GM12878 (cell line): ENCODE data around the gene NELL1. TPM values are rescaled to one million over a fixed set of nuclear protein-coding genes. Genes with fewer than 3 reads are reported as not detected.

Source experiments
- ATAC-seq: fragments of 200-7000 bp; cut with Tn5 transposase; 3 replicates; pipeline ENCODE4 v1.9.1; 2020; ENCODE audit warnings: mild to moderate bottlenecking, moderate library complexity
- BruUV-seq: library from RNA; stranded (reverse); fragments of 400-500 nt; replicated peaks from 2 replicates; lab custom pipeline; 2021; lab: Mats Ljungman, UMichigan
- CTCF ChIA-PET: fragments of 300-600 bp; sonication (Branson Sonifier 250); formaldehyde crosslinking; extraction: SDS; loops from one replicate; lab custom pipeline; 2021; ENCODE audit warnings: inconsistent platforms; lab: Yijun Ruan, JAX
- POLR2A ChIA-PET: fragments of 350-600 bp; formaldehyde crosslinking; extraction: SDS; loops from one replicate; lab custom pipeline; 2021; ENCODE audit warnings: inconsistent platforms; lab: Charles Lee
- RAD21 ChIA-PET: fragments of 300-600 bp; sonication (Branson Sonifier 250); formaldehyde crosslinking; loops from one replicate; lab custom pipeline; 2023; ENCODE audit warnings: antibody characterized with exemption; ENCODE audit not compliant: unreplicated experiment; lab: Charles Lee
- SMC1A ChIA-PET: fragments of 300-600 bp; sonication (Branson Sonifier 250); formaldehyde crosslinking; loops from one replicate; lab custom pipeline; 2023; ENCODE audit not compliant: unreplicated experiment, uncharacterized antibody; lab: Charles Lee
- DNase-seq: peaks from one replicate; pipeline ENCODE4 v3.0.0-alpha.2; 2011; ENCODE audit warnings: low read depth, low spot score
- FAIRE-seq: peaks from 3 replicates; lab custom pipeline; 2011; peaks lifted over from hg19 to GRCh38; lab: Jason Lieb, UNC
- H2AFZ ChIP-seq: 2 replicates; pipeline ENCODE4 v1.6.0; 2011; ENCODE audit warnings: low read depth, low read length, control low read depth; ENCODE audit not compliant: control insufficient read depth
- H3K27ac ChIP-seq: 2 replicates; pipeline ENCODE4 v1.5.1; 2011; ENCODE audit warnings: control low read depth; ENCODE audit not compliant: control insufficient read depth, insufficient read depth
- H3K27me3 ChIP-seq, 2 experiments: replicated peaks in 1 of 2; 2 replicates each; pipeline versions ENCODE4 v1.6.0 to v1.6.1; 2011; ENCODE audit warnings: low read length in 1 of 2; ENCODE audit not compliant: control insufficient read depth in 2 of 2, insufficient read depth in 2 of 2
- H3K36me3 ChIP-seq, 2 experiments: 2 replicates each; pipeline ENCODE4 v1.5.1; 2011; ENCODE audit warnings: low read length in 1 of 2; ENCODE audit not compliant: control insufficient read depth in 2 of 2, insufficient read depth in 2 of 2
- H3K4me1 ChIP-seq: 2 replicates; pipeline ENCODE4 v1.6.1; 2011; ENCODE audit warnings: mild to moderate bottlenecking, low read length, moderate library complexity, mixed read lengths; ENCODE audit not compliant: control insufficient read depth, insufficient read depth
- H3K4me2 ChIP-seq: 2 replicates; pipeline ENCODE4 v1.6.0; 2011; ENCODE audit warnings: control low read depth; ENCODE audit not compliant: control insufficient read depth, insufficient read depth
- H3K4me3 ChIP-seq: fragments of 200-600 bp; sonication (generic); 2 replicates; pipeline ENCODE4 v1.5.1; 2016
- H3K79me2 ChIP-seq: 2 replicates; pipeline ENCODE4 v1.6.0; 2011; ENCODE audit warnings: low read length; ENCODE audit not compliant: control insufficient read depth, insufficient read depth
- H3K9ac ChIP-seq: 2 replicates; pipeline ENCODE4 v1.8.0; 2011; ENCODE audit warnings: low read length, control low read depth, mixed read lengths; ENCODE audit not compliant: control insufficient read depth, insufficient read depth
- H3K9me3 ChIP-seq: replicated peaks from 3 replicates; pipeline ENCODE4 v1.5.1; 2011; ENCODE audit warnings: mild to moderate bottlenecking, low read length; ENCODE audit not compliant: control insufficient read depth, insufficient read depth
- H4K20me1 ChIP-seq: 2 replicates; pipeline ENCODE4 v1.6.0; 2011; ENCODE audit not compliant: control insufficient read depth, insufficient read depth
- CHD1 ChIP-seq: IDR thresholded peaks from 2 replicates; pipeline ENCODE4 v1.6.1; 2012; ENCODE audit warnings: low read depth, low read length, improper control_type of control experiment
- CHD4 ChIP-seq: fragments of 200-600 bp; sonication (generic); IDR thresholded peaks from 2 replicates; pipeline ENCODE4 v1.6.1; 2016; ENCODE audit warnings: mild to moderate bottlenecking
- FOS ChIP-seq: IDR thresholded peaks from 3 replicates; pipeline ENCODE4 v1.6.1; 2011; ENCODE audit warnings: borderline replicate concordance; ENCODE audit not compliant: insufficient read length; ENCODE audit errors: extremely low read depth
- HDAC6 ChIP-seq: fragments of 200-600 bp; sonication (generic); IDR thresholded peaks from one replicate; pipeline ENCODE4 v1.8.0; 2017; ENCODE audit warnings: antibody characterized with exemption; ENCODE audit not compliant: unreplicated experiment
- JUNB ChIP-seq: IDR thresholded peaks from 2 replicates; pipeline ENCODE4 v1.6.1; 2016; ENCODE audit warnings: antibody characterized with exemption, mild to moderate bottlenecking
- NRF1 ChIP-seq: conservative IDR thresholded peaks from 2 replicates; pipeline ENCODE4 v1.6.1; 2011; ENCODE audit warnings: mild to moderate bottlenecking, low read depth, low read length, improper control_type of control experiment
- POU2F2 ChIP-seq: IDR thresholded peaks from 3 replicates; pipeline ENCODE4 v1.6.1; 2011; ENCODE audit warnings: low read depth, mild to moderate bottlenecking, low read length, borderline replicate concordance
- RAD21 ChIP-seq: IDR thresholded peaks from 2 replicates; pipeline ENCODE4 v1.6.1; 2011; ENCODE audit warnings: mild to moderate bottlenecking, low read depth, low read length, moderate library complexity; ENCODE audit not compliant: insufficient read depth
- RFX5 ChIP-seq: IDR thresholded peaks from 2 replicates; pipeline ENCODE4 v1.6.1; 2011; ENCODE audit warnings: low read depth, low read length, improper control_type of control experiment
- SMC3 ChIP-seq: IDR thresholded peaks from 2 replicates; pipeline ENCODE4 v1.6.1; 2011; ENCODE audit warnings: low read length, improper control_type of control experiment, borderline replicate concordance
- SUPT20H ChIP-seq: IDR thresholded peaks from 2 replicates; pipeline ENCODE4 v1.6.1; 2011; ENCODE audit warnings: low read depth, mild to moderate bottlenecking, low read length, moderate library complexity, borderline replicate concordance; ENCODE audit not compliant: control insufficient read depth
- WGBS: methylation state at CpG from one replicate; pipeline ENCODE4 v1.1.6; 2016; ENCODE audit warnings: low lambda C conversion rate; ENCODE audit not compliant: insufficient replicate concordance, insufficient coverage; ENCODE audit errors: missing lambda C conversion rate; 5-methylcytosine and 5-hydroxymethylcytosine counted together
- in situ Hi-C: fragments of 300-500 bp; cut with MboI; formaldehyde crosslinking; loops from 9 replicates; pipeline ENCODE4 v1.14.3; 2018; ENCODE audit warnings: mixed read lengths
- intact Hi-C: fragments of 100-400 bp; cut with micrococcal nuclease; formaldehyde crosslinking; loops from one replicate; pipeline ENCODE4 v1.14.2; 2022; ENCODE audit not compliant: unreplicated experiment
- polyA plus RNA-seq, 11 experiments: library from polyadenylated mRNA; depleted of rRNA in 4 of 11; unstranded in 6 of 11; stranded (reverse) in 5 of 11; fragments of >200 nt; fragmentation: Nextera tagmentation in 4 of 11; fragmentation: Illumina TruSeq in 1 of 11; extraction: Ambion mirVana in 4 of 11; extraction: Trizol in 1 of 11; gene quantifications; 1 replicate in 1 of 11; 2 replicates in 10 of 11; pipeline versions ENCODE4 v1.2.1 to v1.2.3, GENCODE V29; 2011 to 2016; ENCODE audit warnings: inconsistent platforms in 2 of 11, missing spikeins in 2 of 11, low read depth in 1 of 11
- total RNA-seq, 4 experiments: library from RNA; depleted of rRNA in 3 of 4; stranded (reverse); fragments of >200 nt in 3 of 4; fragmentation: Illumina TruSeq in 1 of 4; extraction: Trizol in 1 of 4; gene quantifications; 2 replicates each; pipeline versions ENCODE4 v1.2.1 to v1.2.3, GENCODE V29; 2013 to 2021
- TF ChIP-seq, protein P1 (sequence below): IDR thresholded peaks from 2 replicates; pipeline ENCODE4 v1.6.1; 2012; ENCODE audit warnings: mild to moderate bottlenecking, low read depth, low read length
- TF ChIP-seq, protein P2 (sequence below): fragments of 450-650 bp; IDR thresholded peaks from 2 replicates; pipeline ENCODE4 v1.6.1; 2017; ENCODE audit warnings: low read depth, mild to moderate bottlenecking, moderate library complexity
- TF ChIP-seq, protein P3 (sequence below): IDR thresholded peaks from 2 replicates; pipeline ENCODE4 v1.6.1; 2012; ENCODE audit warnings: low read depth, low read length, improper control_type of control experiment

The NELL1 gene
- total and polyA plus RNA-seq, 10 of the 15 experiments (the other 5 are each of a cell fraction or from before 2014, with no cell fraction given), result 0.02 to 0.12 TPM; not detected in 8

DNA sequence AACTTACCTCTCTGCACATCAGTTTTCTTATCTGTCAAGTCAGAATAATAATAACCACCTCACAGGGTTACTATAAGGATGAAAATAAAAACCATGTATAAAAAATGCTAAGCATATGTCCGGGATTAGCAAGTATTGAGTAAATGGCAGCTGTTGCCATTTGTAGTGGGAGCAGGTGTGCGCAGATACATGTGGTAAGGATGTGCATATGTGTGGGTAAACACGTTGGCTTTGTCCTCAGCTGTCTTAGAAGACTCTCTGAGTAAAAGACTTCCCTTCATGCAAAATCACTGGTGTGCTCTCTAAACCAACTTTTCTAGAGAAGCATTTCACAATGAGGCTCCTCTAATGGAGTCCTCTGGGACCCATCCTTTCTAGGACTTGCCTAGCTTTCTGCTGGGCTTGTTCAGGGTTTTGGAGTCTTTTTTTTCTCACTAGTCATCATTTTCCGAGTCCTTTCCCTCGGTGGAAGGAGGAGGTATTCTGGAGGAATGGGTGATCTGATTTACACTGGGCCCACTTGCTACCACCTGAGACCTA, 62.4 kb downstream of the NELL1 start (continued):
- TF ChIP-seq CHD1, result no peak
- TF ChIP-seq, protein P1, sequence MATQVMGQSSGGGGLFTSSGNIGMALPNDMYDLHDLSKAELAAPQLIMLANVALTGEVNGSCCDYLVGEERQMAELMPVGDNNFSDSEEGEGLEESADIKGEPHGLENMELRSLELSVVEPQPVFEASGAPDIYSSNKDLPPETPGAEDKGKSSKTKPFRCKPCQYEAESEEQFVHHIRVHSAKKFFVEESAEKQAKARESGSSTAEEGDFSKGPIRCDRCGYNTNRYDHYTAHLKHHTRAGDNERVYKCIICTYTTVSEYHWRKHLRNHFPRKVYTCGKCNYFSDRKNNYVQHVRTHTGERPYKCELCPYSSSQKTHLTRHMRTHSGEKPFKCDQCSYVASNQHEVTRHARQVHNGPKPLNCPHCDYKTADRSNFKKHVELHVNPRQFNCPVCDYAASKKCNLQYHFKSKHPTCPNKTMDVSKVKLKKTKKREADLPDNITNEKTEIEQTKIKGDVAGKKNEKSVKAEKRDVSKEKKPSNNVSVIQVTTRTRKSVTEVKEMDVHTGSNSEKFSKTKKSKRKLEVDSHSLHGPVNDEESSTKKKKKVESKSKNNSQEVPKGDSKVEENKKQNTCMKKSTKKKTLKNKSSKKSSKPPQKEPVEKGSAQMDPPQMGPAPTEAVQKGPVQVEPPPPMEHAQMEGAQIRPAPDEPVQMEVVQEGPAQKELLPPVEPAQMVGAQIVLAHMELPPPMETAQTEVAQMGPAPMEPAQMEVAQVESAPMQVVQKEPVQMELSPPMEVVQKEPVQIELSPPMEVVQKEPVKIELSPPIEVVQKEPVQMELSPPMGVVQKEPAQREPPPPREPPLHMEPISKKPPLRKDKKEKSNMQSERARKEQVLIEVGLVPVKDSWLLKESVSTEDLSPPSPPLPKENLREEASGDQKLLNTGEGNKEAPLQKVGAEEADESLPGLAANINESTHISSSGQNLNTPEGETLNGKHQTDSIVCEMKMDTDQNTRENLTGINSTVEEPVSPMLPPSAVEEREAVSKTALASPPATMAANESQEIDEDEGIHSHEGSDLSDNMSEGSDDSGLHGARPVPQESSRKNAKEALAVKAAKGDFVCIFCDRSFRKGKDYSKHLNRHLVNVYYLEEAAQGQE, result no peak

DNA sequence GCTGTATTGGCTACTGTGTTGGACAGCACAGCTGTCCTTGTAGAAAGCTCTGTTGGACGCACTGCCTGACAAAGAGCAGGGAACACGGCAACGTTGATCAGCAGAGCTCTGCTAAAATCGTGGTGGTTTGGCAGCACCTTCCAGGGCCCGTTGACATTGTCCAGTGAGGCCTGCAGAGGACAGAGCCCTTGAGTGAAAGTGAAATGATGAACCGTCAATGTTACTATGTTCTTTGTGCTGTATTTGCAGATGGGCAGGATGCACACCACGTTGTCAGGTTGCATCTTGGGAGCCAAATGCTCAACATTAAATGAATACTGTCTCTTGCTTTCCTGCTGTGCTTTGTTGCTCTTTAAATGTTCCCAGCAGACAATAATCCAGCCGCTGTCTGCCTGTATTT, 69.7 kb downstream of the NELL1 start:
- no TSS peak for BruUV-seq
- Histone ChIP-seq H3K36me3 (no peaks in the 10 kb centered on the region), H3K27me3 (no peaks in the 10 kb centered on the region), H4K20me1 (no peaks in the 10 kb centered on the region), H3K9ac (no peak overlapping the region), H3K4me2 (no peak overlapping the region), H3K4me1 (no peaks in the 10 kb centered on the region), H3K79me2 (no peaks in the 10 kb centered on the region), H3K27ac (no peak overlapping the region), H3K4me3 (no peak overlapping the region), H2AFZ (no peak overlapping the region), H3K9me3 (no peaks in the 10 kb centered on the region)
- ATAC-seq (no peak), FAIRE-seq (no peak), DNase-seq (no peak)
- CTCF ChIA-PET, result no interaction called here
- SMC1A ChIA-PET, result no interaction called here
- intact Hi-C loops, result no loop called here
- in situ Hi-C loops, result no loop called here
- 28% methylated on average over 8 of the region's 8 CpGs for WGBS
- RAD21 ChIA-PET, result no interaction called here
- POLR2A ChIA-PET, result no interaction called here
- TF ChIP-seq CHD1, result no peak
- no peak for TF ChIP-seq SMC3
- TF ChIP-seq, protein P2, sequence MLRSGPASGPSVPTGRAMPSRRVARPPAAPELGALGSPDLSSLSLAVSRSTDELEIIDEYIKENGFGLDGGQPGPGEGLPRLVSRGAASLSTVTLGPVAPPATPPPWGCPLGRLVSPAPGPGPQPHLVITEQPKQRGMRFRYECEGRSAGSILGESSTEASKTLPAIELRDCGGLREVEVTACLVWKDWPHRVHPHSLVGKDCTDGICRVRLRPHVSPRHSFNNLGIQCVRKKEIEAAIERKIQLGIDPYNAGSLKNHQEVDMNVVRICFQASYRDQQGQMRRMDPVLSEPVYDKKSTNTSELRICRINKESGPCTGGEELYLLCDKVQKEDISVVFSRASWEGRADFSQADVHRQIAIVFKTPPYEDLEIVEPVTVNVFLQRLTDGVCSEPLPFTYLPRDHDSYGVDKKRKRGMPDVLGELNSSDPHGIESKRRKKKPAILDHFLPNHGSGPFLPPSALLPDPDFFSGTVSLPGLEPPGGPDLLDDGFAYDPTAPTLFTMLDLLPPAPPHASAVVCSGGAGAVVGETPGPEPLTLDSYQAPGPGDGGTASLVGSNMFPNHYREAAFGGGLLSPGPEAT, result no peak
- no peak for TF ChIP-seq SUPT20H
- no peak for TF ChIP-seq POU2F2
- no peak for TF ChIP-seq JUNB
- no peak for TF ChIP-seq HDAC6
- no peak for TF ChIP-seq CHD4
- no peak for TF ChIP-seq FOS
- no peak for TF ChIP-seq NRF1
- TF ChIP-seq RAD21, result no peak
- TF ChIP-seq, protein P3, sequence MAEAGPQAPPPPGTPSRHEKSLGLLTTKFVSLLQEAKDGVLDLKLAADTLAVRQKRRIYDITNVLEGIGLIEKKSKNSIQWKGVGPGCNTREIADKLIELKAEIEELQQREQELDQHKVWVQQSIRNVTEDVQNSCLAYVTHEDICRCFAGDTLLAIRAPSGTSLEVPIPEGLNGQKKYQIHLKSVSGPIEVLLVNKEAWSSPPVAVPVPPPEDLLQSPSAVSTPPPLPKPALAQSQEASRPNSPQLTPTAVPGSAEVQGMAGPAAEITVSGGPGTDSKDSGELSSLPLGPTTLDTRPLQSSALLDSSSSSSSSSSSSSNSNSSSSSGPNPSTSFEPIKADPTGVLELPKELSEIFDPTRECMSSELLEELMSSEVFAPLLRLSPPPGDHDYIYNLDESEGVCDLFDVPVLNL, result no peak
- TF ChIP-seq RFX5, result no peak
